Measurements from ENCODE around the gene COL9A3.
"Not testable (repeated sequence)": the region's sequence is repeated elsewhere in the genome, so short reads cannot be mapped to it uniquely, and the experiment has no call there.

The COL9A3 gene

DNA sequence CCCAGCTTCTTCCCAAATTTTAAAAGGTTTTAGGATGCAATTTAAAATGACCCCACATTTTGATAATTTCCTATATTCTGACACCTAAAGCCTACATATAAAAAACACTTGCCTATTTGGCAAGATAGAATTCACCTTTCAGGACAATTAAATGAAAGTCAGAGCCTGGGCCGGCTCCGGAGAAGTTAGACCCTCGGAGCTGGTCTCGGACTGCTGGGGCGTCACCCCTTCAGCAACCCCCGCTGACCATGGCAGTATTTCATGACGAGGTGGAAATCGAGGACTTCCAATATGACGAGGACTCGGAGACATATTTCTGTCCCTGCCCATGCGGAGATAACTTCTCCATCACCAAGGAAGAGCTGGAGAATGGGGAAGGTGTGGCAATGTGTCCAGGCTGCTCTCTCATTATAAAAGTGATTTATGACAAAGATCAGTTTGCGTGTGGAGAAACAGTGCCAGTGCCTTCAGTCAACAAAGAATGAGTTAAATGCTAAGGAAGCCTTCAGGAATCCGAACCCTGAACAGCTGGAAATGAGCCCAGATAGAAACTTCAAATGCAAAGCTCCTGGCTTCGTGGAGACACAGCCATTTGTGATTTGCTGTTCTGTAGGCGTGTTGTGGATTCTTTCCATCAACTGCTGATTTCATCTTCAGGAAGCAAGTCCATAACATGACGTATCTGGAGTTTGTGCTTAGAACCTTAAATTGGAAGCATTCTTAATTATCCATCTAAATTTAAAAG, 28.7 kb downstream of the COL9A3 start:
- DNase-seq (ENCODE audit: low spot score): no peak
- TF ChIP-seq, protein P1, sequence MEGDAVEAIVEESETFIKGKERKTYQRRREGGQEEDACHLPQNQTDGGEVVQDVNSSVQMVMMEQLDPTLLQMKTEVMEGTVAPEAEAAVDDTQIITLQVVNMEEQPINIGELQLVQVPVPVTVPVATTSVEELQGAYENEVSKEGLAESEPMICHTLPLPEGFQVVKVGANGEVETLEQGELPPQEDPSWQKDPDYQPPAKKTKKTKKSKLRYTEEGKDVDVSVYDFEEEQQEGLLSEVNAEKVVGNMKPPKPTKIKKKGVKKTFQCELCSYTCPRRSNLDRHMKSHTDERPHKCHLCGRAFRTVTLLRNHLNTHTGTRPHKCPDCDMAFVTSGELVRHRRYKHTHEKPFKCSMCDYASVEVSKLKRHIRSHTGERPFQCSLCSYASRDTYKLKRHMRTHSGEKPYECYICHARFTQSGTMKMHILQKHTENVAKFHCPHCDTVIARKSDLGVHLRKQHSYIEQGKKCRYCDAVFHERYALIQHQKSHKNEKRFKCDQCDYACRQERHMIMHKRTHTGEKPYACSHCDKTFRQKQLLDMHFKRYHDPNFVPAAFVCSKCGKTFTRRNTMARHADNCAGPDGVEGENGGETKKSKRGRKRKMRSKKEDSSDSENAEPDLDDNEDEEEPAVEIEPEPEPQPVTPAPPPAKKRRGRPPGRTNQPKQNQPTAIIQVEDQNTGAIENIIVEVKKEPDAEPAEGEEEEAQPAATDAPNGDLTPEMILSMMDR (IDR thresholded peaks at IDR 0.05; ENCODE audit: extremely low read depth, missing control alignments): no peak

DNA sequence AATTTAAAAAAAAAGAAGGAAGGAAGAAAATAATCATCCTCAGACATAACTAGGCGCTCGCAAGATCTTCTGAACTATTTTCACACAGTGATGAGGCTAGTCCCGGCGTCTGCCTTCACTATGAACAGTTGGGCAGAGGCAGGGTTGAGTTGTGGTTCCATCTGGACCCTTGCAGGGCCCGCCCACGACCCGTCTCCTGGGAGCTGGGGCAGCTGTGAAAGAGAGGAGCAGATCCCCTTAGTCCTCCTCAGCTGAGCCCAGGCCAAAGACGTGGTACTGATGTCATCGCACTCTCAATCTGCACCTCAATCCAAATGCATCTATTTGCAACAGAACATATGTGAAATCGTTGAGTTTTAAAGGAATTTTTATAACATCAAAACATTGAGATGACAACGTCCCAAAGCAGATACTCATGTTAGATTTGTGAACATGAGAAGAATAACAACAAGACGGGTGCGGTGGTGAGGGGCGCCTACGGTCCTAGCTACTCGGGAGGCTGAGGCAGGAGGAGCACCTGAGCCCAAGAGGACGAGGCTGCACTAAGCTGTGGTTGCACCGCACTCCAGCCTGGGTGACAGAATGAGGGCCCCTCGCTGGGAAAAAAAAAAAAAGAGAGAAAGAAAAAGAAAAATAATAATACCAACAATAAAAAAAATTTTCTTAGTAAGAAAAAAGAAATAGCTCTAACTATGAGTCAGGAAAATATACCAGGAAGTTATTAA, 29.5 kb downstream of the COL9A3 start:
- DNase-seq (ENCODE audit: low spot score): no peak

DNA sequence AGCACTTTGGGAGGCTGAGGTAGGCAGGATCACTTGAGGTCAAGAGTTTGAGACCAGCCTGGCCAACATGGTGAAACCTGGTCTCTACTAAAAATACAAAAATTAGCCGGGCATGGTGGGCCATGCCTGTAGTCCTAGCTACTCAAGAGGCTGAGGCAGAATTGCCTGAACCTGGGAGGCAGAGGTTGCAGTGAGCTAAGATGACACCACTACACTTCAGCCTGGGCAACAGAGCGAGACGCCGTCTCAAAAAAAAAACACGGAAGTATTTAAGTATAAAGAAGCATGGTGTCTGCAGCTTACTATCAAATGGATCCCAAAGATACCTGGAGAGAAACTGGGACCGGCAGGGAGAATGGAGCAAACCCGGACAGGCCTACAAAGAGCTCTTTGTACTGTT, 32.1 kb downstream of the COL9A3 start:
- DNase-seq (ENCODE audit: low spot score): not testable (repeated sequence)

More for the DNA sequence above, 29.5 kb downstream of the COL9A3 start:
- TF ChIP-seq, protein P1 (IDR thresholded peaks at IDR 0.05; ENCODE audit: extremely low read depth, missing control alignments): no peak

DNA sequence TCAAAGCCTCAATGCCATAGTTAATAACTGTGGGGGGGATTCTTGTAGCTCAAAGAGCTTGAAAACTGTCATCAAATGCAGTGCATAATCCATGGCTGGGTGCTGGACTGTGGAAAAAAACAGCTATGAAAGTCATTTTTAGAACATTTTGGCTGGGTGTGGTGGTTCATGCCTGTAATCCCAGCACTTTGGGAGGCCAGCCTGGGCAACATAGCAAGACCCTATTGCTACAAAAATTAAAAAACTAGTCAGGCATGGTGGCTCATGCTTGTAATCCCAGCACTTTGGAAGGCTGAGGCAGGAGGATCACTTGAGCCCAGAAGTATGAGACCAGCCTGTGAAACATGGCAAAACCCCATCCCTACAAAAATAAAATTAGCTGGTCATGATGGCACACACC, 32.6 kb downstream of the COL9A3 start:
- DNase-seq (ENCODE audit: low spot score): no peak
- TF ChIP-seq, protein P1 (IDR thresholded peaks at IDR 0.05; ENCODE audit: extremely low read depth, missing control alignments): no peak

DNA sequence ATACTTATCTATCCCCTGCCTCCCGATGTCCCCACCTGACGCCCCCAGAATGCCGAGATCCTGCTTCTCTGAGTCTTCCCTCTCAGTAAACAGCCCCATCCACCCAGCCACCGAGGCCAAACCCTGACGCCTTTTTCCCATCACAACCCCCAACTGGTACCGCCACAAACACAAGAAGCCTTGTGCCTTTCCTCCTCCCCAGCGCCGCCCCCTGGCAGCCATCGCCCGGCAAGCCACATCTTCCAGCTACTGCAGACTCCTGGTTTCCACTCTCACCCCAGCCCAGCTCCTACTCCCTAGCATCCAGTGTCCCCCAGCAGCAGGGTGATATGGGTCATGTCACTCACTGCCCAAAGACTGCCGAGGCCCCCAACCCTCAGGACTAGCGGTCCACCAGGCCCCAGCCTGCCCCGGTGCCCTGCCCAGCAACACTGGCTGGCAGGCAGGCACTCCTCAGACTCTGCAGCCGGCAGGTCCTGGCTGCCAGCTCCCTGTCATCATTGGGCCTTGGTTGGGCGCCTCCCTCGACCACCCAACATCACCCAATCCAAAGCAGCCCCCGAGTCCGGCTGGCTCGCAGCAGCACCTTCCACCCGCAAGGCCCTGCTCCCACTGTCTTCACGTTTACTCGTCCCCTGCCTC, 33.6 kb downstream of the COL9A3 start:
- no peak for DNase-seq (ENCODE audit: low spot score)
- TF ChIP-seq, protein P1 (IDR thresholded peaks at IDR 0.05; ENCODE audit: extremely low read depth, missing control alignments): no peak

DNA sequence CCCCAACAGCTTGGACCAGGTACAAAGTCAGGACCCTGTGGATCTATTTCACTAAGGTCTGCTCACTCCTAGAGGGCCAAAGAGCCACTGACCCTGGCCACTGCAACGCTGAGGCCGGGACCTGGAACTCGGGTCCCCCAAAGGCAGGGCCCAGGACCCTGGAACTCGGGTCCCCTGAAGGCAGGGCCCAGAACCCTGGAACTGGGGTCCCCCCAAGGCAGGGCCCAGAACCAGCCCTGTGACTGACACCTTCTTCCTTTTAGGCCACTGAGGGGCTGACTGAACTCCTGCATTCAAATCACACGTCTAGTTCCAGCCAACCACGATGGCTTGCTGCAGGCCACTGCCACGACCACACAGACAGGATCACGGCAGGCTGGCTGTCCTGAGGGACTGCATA, 35.3 kb downstream of the COL9A3 start:
- DNase-seq (ENCODE audit: low spot score): no peak
- TF ChIP-seq, protein P1 (IDR thresholded peaks at IDR 0.05; ENCODE audit: extremely low read depth, missing control alignments): no peak

DNA sequence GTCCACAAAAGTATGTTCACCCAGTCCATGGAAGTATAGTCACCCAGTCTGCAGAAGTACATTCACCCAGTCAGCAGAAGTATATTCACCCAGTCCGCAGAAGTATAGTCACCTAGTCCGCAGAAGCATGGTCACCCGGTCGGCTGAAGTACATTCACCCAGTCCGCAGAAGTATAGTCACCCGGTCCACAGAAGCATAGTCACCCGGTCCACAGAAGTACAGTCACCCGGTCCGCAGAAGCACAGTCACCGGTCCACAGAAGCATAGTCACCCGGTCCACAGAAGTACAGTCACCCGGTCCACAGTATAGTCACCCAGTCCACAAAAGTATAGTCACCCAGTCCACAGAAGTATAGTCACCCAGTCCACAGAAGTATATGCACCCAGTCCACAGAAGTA, 36.0 kb downstream of the COL9A3 start:
- TF ChIP-seq, protein P1 (IDR thresholded peaks at IDR 0.05; ENCODE audit: extremely low read depth, missing control alignments): no peak

DNA sequence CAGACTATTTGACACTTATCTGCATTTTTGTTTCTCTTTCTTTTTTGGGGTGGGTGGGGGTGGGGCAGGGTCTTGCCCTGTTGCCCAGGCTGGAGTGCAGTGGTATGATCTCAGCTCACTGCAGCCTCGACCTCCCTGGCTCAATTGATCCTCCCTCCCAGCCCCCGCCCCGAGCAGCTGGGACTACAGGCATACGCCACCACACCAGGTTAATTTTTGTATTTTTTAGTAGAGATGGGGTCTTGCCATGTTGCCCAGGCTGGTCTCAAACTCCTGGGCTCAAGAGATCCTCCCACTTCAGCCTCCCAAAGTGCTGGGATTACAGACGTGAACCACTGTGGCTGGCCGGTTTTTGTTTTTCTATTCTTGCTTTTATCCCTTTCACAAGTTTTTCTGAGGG, 36.5 kb downstream of the COL9A3 start:
- not testable (repeated sequence) for DNase-seq (ENCODE audit: low spot score)

More for the DNA sequence above, 36.0 kb downstream of the COL9A3 start:
- no peak for DNase-seq (ENCODE audit: low spot score)
